ENCODE measurements around the gene IDE.

DNA sequence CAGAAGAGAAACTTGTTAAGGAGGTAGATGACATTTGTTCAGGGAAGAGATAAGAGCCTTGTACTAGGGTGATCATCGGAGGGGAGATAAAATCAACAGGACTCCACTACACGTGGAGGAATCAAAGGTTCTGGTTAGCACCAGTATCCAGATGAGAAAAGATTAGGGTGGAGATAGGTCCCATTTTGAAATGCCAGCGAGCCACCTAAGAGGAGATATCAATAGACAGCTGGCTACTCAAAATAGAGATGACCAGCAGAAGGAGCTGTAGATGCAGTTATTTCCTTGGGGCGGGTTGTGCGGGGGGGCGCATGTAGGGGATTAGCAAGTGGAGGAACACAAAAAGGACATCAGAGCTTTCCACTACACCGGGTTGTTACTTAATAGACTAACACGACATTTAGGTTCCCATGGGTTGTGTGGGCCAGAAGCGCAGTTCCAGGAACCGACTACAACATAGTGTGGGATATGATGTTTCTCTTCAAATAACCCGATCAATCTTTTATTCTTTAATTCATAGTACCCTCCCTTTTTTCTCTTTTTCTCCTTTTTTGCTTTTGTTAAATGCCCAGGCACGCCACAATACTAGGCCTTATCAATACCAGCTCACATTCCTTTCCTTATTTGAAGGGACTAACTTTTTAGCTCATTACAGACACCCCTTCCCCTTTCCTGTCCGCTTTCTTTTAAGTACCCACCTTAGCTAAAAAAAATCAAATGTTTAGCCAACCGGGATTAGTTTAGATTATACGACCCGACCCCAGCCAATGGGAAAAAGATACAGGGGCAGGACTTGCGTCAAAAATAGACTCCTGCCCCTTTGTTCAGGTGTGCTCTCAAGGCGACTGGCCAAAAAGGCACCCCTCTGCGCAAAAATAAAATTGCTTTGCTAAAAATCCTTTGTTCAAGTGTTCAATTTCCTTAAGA, 17.0 kb upstream of the IDE start:
- TF ChIP-seq, protein P1, sequence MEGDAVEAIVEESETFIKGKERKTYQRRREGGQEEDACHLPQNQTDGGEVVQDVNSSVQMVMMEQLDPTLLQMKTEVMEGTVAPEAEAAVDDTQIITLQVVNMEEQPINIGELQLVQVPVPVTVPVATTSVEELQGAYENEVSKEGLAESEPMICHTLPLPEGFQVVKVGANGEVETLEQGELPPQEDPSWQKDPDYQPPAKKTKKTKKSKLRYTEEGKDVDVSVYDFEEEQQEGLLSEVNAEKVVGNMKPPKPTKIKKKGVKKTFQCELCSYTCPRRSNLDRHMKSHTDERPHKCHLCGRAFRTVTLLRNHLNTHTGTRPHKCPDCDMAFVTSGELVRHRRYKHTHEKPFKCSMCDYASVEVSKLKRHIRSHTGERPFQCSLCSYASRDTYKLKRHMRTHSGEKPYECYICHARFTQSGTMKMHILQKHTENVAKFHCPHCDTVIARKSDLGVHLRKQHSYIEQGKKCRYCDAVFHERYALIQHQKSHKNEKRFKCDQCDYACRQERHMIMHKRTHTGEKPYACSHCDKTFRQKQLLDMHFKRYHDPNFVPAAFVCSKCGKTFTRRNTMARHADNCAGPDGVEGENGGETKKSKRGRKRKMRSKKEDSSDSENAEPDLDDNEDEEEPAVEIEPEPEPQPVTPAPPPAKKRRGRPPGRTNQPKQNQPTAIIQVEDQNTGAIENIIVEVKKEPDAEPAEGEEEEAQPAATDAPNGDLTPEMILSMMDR (IDR thresholded peaks at IDR 0.05; ENCODE audit: insufficient read depth, low read length, poor library complexity, severe bottlenecking) = no peak
- no peak for TF ChIP-seq EZH2phosphoT487 (conservative IDR thresholded peaks at IDR 0.05; ENCODE audit: low read length)
